ENCODE data around the gene HNRNPH1. TPM values are rescaled to one million over a fixed set of nuclear protein-coding genes. Genes with fewer than 3 reads are reported as not detected.

The HNRNPH1 gene
- total and polyA plus RNA-seq, 2 of the 8 experiments (the other 6 are each of a cell fraction or from before 2014, with no cell fraction given) = 170 to 735 TPM

GRCh38 chr5:179610109-179610902, 13.2 kb downstream of the HNRNPH1 start (continued):
- no peak for TF ChIP-seq CHD7 (IDR thresholded peaks at IDR 0.05; ENCODE audit: insufficient replicate concordance, low read length)
- TF ChIP-seq JUN (IDR thresholded peaks at IDR 0.05; ENCODE audit: low read depth, low read length) = no peak
- TF ChIP-seq POLR2AphosphoS5 (IDR thresholded peaks at IDR 0.05; ENCODE audit: low read depth, low read length) = peak; percentile 83
- no peak for TF ChIP-seq POU5F1 (IDR thresholded peaks at IDR 0.05; ENCODE audit: low read depth, low read length)
- TF ChIP-seq KDM1A (IDR thresholded peaks at IDR 0.05; ENCODE audit: borderline replicate concordance, low read length) = no peak
- TF ChIP-seq SIX5 (IDR thresholded peaks at IDR 0.05; ENCODE audit: low read depth, low read length) = no peak
- TF ChIP-seq NANOG (IDR thresholded peaks at IDR 0.05; ENCODE audit: insufficient read depth, low read depth, low read length, poor library complexity, severe bottlenecking) = no peak
- no peak for TF ChIP-seq EZH2 (IDR thresholded peaks at IDR 0.05; ENCODE audit: low read depth, low read length, severe bottlenecking)

Measured in H1 (cell line).